Stimulated activated CD4-positive, alpha-beta T cell treated with anti-CD3 and anti-CD28 coated beads, TNF-alpha, amount 100 ng/mL, for 1 hour (primary cell): ENCODE measurements around the gene NEU4.
"Not testable (repeated sequence)": the region's sequence is repeated elsewhere in the genome, so short reads cannot be mapped to it uniquely, and the experiment has no call there.

ENCODE experiments used
- DNase-seq, 3 donors: peaks; one replicate each; pipeline ENCODE4 v3.0.0-alpha.2; 2020; ENCODE audit warnings: low read depth in 3 of 3, low spot score in 1 of 3

The NEU4 gene

GRCh38 chr2:241798631-241799521 is 10.1 kb upstream of the NEU4 start:
- no peak for DNase-seq

- DNase-seq = no peak
These were observed 9.3 kb upstream of the NEU4 start for GRCh38 chr2:241799522-241800197.

- DNase-seq = not testable (repeated sequence)
These were observed 8.6 kb upstream of the NEU4 start for GRCh38 chr2:241800198-241800903.

GRCh38 chr2:241801611-241802420 is 7.2 kb upstream of the NEU4 start:
- no peak for DNase-seq

- DNase-seq = no peak
These were observed 6.3 kb upstream of the NEU4 start for GRCh38 chr2:241802421-241803318.

- peak in 1 of 3 donors; percentile 25 for DNase-seq
These were observed 5.3 kb upstream of the NEU4 start for GRCh38 chr2:241803387-241804325.

GRCh38 chr2:241804326-241805229 is 4.4 kb upstream of the NEU4 start:
- DNase-seq = no peak

- not testable (repeated sequence) for DNase-seq
These were observed 2.8 kb upstream of the NEU4 start for GRCh38 chr2:241806217-241806616.

GRCh38 chr2:241808051-241808720 is 807 bp upstream of the NEU4 start:
- no peak for DNase-seq

- no peak for DNase-seq
These were observed 652 bp downstream of the NEU4 start for GRCh38 chr2:241809383-241810306.

- no peak for DNase-seq
These were observed 1.6 kb downstream of the NEU4 start for GRCh38 chr2:241810307-241811200.

GRCh38 chr2:241811201-241811951 is 2.4 kb downstream of the NEU4 start:
- DNase-seq = no peak

GRCh38 chr2:241811952-241812729 is 3.1 kb downstream of the NEU4 start:
- no peak for DNase-seq
